HepG2 (cell line): ENCODE data around the gene FAM120AOS. TPM values are rescaled to one million over a fixed set of nuclear protein-coding genes. Genes with fewer than 3 reads are reported as not detected.
A peak's percentile ranks its signal among the peaks of the same experiment; 100 is the strongest.

Experiments
- ATAC-seq: fragments of 200-7000 bp; cut with Tn5 transposase; 3 replicates; pipeline ENCODE4 v1.9.1; 2020; ENCODE audit warnings: mild to moderate bottlenecking, moderate library complexity
- BruUV-seq: library from RNA; stranded (reverse); fragments of 400-500 nt; replicated peaks from 2 replicates; lab custom pipeline; 2021; lab: Mats Ljungman, UMichigan
- CTCF ChIA-PET: fragments of 300-600 bp; formaldehyde crosslinking; extraction: SDS; loops from one replicate; lab custom pipeline; 2021; ENCODE audit warnings: low total read pairs, inconsistent platforms, low intra/inter-chr PET ratio; lab: Yijun Ruan, JAX
- POLR2A ChIA-PET: fragments of 350-600 bp; sonication (Branson Sonifier 250); formaldehyde crosslinking; loops from one replicate; lab custom pipeline; 2020; ENCODE audit warnings: antibody characterized with exemption, inconsistent platforms; lab: Yijun Ruan, JAX
- DNase-seq: peaks from one replicate; pipeline ENCODE4 v3.0.0-alpha.2; 2015; ENCODE audit warnings: low spot score
- FAIRE-seq: peaks from 3 replicates; lab custom pipeline; 2011; peaks lifted over from hg19 to GRCh38; lab: Jason Lieb, UNC
- H2AFZ ChIP-seq: one replicate; pipeline ENCODE4 v1.6.1; 2011; ENCODE audit warnings: low read length, inconsistent platforms
- H3K27ac ChIP-seq: fragments of 300-600 bp; 3 replicates; pipeline ENCODE4 v1.8.0; 2011; ENCODE audit warnings: mixed run types, mild to moderate bottlenecking, mixed read lengths, low read length, inconsistent platforms; ENCODE audit not compliant: insufficient read depth; ENCODE audit errors: extremely low read length
- H3K27me3 ChIP-seq, 2 experiments: fragments of 200-600 bp in 1 of 2; 2 replicates in 1 of 2; 3 replicates in 1 of 2; pipeline versions ENCODE4 v1.6.0 to v1.8.0; 2011; ENCODE audit warnings: low read length in 2 of 2, mild to moderate bottlenecking in 2 of 2, moderate library complexity in 2 of 2, inconsistent platforms in 1 of 2; ENCODE audit not compliant: insufficient read depth in 2 of 2, control insufficient read depth in 1 of 2
- H3K36me3 ChIP-seq, 2 experiments: fragments of 200-600 bp in 1 of 2; replicated peaks in 1 of 2; 2 replicates in 1 of 2; 3 replicates in 1 of 2; pipeline versions ENCODE4 v1.5.1 to v1.8.0; 2011; ENCODE audit warnings: low read length in 2 of 2, inconsistent platforms in 1 of 2; ENCODE audit not compliant: insufficient read depth in 2 of 2, control insufficient read depth in 1 of 2
- H3K4me1 ChIP-seq: 2 replicates; pipeline ENCODE4 v1.5.1; 2012; ENCODE audit warnings: low read length, inconsistent platforms; ENCODE audit not compliant: insufficient read depth
- H3K4me2 ChIP-seq: 2 replicates; pipeline ENCODE4 v1.6.0; 2011; ENCODE audit warnings: low read depth, low read length, inconsistent platforms
- H3K4me3 ChIP-seq, 3 experiments: fragments of 200-600 bp in 1 of 3; sonication (generic), shearing (Covaris generic) in 1 of 3; replicated peaks in 1 of 3; 2 replicates each; pipeline ENCODE4 v1.5.1; 2011 to 2016; ENCODE audit warnings: low read length in 3 of 3, inconsistent platforms in 2 of 3, low read depth in 2 of 3, mild to moderate bottlenecking in 2 of 3, control low read depth in 1 of 3, mixed read lengths in 1 of 3; ENCODE audit not compliant: insufficient read depth in 1 of 3
- H3K79me2 ChIP-seq: one replicate; pipeline ENCODE4 v1.6.1; 2011; ENCODE audit warnings: low read length, inconsistent platforms; ENCODE audit not compliant: insufficient read depth
- H3K9ac ChIP-seq: 2 replicates; pipeline ENCODE4 v1.6.0; 2011; ENCODE audit warnings: mild to moderate bottlenecking, low read depth, low read length, inconsistent platforms; ENCODE audit not compliant: insufficient read depth
- H3K9me3 ChIP-seq: 2 replicates; pipeline ENCODE4 v1.5.1; 2012; ENCODE audit warnings: mild to moderate bottlenecking, low read length
- H4K20me1 ChIP-seq: 2 replicates; pipeline ENCODE4 v1.6.0; 2011; ENCODE audit warnings: inconsistent platforms, mild to moderate bottlenecking, low read length, moderate library complexity; ENCODE audit not compliant: insufficient read depth
- ATRX ChIP-seq: sonication (generic); formaldehyde crosslinking; IDR thresholded peaks from 2 replicates; pipeline ENCODE4 v1.4.0; 2020; ENCODE audit warnings: missing genetic modification reagents, borderline replicate concordance
- HOXA5 ChIP-seq: sonication (generic); formaldehyde crosslinking; IDR thresholded peaks from 2 replicates; pipeline ENCODE4 v1.4.0; 2020; ENCODE audit warnings: missing genetic modification reagents
- MZF1 ChIP-seq: sonication (generic); formaldehyde crosslinking; IDR thresholded peaks from 2 replicates; pipeline ENCODE4 v1.8.1; 2023; ENCODE audit warnings: mild to moderate bottlenecking, missing genetic modification reagents, borderline replicate concordance
- NR2F6 ChIP-seq, 2 experiments: IDR thresholded peaks; 2 replicates each; pipeline ENCODE4 v1.6.1; 2016; ENCODE audit warnings: antibody characterized with exemption in 1 of 2, mild to moderate bottlenecking in 1 of 2
- SATB2 ChIP-seq: sonication (generic); formaldehyde crosslinking; IDR thresholded peaks from 2 replicates; pipeline ENCODE4 v1.5.0; 2020; ENCODE audit warnings: missing genetic modification reagents
- SSRP1 ChIP-seq: IDR thresholded peaks from 2 replicates; pipeline ENCODE4 v1.6.1; 2016; ENCODE audit warnings: control low read depth
- TOE1 ChIP-seq: sonication (generic); formaldehyde crosslinking; IDR thresholded peaks from 2 replicates; pipeline ENCODE4 v1.4.0; 2020; ENCODE audit warnings: mild to moderate bottlenecking, missing genetic modification reagents
- ZMYM4 ChIP-seq: sonication (generic); formaldehyde crosslinking; IDR thresholded peaks from 2 replicates; pipeline ENCODE4 v1.8.1; 2023; ENCODE audit warnings: mild to moderate bottlenecking, missing genetic modification reagents
- ZNF207 ChIP-seq: fragments of 450-650 bp; IDR thresholded peaks from 2 replicates; pipeline ENCODE4 v1.6.1; 2016; ENCODE audit warnings: antibody characterized with exemption, borderline replicate concordance
- ZNF546 ChIP-seq: sonication (generic); formaldehyde crosslinking; conservative IDR thresholded peaks from 2 replicates; pipeline ENCODE4 v1.8.1; 2023; ENCODE audit warnings: mild to moderate bottlenecking, missing genetic modification reagents
- ZNF720 ChIP-seq: sonication (generic); formaldehyde crosslinking; IDR thresholded peaks from 2 replicates; pipeline ENCODE4 v1.4.0; 2020; ENCODE audit warnings: missing genetic modification reagents
- ZNF768 ChIP-seq: sonication (generic); formaldehyde crosslinking; IDR thresholded peaks from 2 replicates; pipeline ENCODE4 v1.4.0; 2020; ENCODE audit warnings: missing genetic modification reagents
- WGBS: methylation state at CpG from one replicate; pipeline ENCODE4 v1.1.6; 2017; ENCODE audit warnings: low lambda C conversion rate; 5-methylcytosine and 5-hydroxymethylcytosine counted together
- in situ Hi-C: cut with HindIII; loops from 2 replicates; pipeline ENCODE4 v1.10.0; 2017; ENCODE audit warnings: low pct_unique_long_range_greater_than_20kb; ENCODE audit not compliant: extremely low pct_ligation_motif_present
- intact Hi-C: fragments of 100-400 bp; cut with micrococcal nuclease; formaldehyde crosslinking; loops from one replicate; pipeline ENCODE4 v1.10.0; 2022; ENCODE audit not compliant: unreplicated experiment
- polyA plus RNA-seq, 8 experiments: library from polyadenylated mRNA; depleted of rRNA in 3 of 8; stranded (reverse) in 7 of 8; unstranded in 1 of 8; fragments of >200 nt; fragmentation: Illumina TruSeq in 4 of 8; extraction: Trizol in 4 of 8; gene quantifications; 2 replicates each; pipeline versions ENCODE4 v1.2.1 to v1.2.3, GENCODE V29; 2011 to 2016; ENCODE audit warnings: low read depth in 4 of 8, missing spikeins in 1 of 8, mixed read lengths in 1 of 8; ENCODE audit not compliant: insufficient read depth in 1 of 8
- total RNA-seq, 5 experiments: library from RNA; depleted of rRNA; stranded (reverse); fragments of >200 nt; fragmentation: Illumina TruSeq; extraction: Trizol; gene quantifications; 2 replicates each; pipeline ENCODE4 v1.2.3, GENCODE V29; 2016; ENCODE audit warnings: low read depth in 1 of 5
- TF ChIP-seq, protein P1 (sequence below): sonication (generic); formaldehyde crosslinking; IDR thresholded peaks from 2 replicates; pipeline ENCODE4 v1.8.0; 2023; ENCODE audit warnings: mild to moderate bottlenecking, missing genetic modification reagents
- TF ChIP-seq, protein P2 (sequence below): sonication (generic); formaldehyde crosslinking; IDR thresholded peaks from 2 replicates; pipeline ENCODE4 v1.5.1; 2020; ENCODE audit warnings: missing genetic modification reagents, mild to moderate bottlenecking, borderline replicate concordance

Gene FAM120AOS
- total and polyA plus RNA-seq, 2 of the 13 experiments (the other 11 are each of a cell fraction or from before 2014, with no cell fraction given), result 28.2 to 34.6 TPM

DNA sequence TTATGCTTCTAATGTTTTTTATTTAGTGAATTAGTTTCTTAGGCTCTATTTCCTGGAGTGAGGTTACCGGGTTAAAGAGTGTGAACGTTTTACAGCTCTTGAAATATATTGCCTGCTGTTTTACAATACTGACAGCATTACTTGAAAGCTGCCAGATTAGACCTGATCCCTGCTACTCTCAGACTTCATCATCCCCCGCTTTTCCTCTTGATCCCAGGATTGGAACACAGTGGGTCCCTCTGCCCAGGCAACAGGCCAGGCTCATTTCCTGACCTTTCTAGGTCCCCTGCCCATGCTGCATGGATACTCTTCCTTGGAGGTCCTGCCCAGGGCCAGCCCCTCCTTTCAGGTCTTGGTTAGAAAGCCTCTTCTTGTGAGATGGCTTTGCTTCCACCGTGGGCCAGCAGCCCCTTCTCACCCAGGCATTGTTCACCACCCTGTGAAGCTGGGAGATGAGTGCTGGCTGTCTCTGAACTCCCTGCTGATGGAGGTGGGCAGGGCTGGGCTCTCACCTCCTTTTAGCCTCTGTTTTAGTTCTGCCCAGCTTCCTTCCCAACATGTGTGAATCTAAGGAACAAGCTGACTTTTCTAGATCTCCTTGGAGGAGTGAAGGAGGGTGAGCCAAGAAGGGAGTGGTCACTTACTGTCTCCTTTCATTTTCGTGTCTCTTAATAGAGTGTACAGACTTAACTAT, 15.5 kb upstream of the FAM120AOS start:
- Histone ChIP-seq H3K27ac (no peak overlapping the region), H3K9ac (no peak overlapping the region), H2AFZ (no peak overlapping the region), H3K36me3 (peaks cover 2 to 6% of the 10 kb centered on the region in 2 experiments; a peak in 4 of 5 replicates), H3K79me2 (peaks cover 87% of the 10 kb centered on the region), H4K20me1 (peaks cover 16% of the 10 kb centered on the region), H3K4me1 (peaks cover 74% of the 10 kb centered on the region), H3K9me3 (no peaks in the 10 kb centered on the region), H3K4me3 (no peak overlapping the region), H3K4me2 (no peak overlapping the region), H3K27me3 (no peaks in the 10 kb centered on the region)
- TF ChIP-seq ZNF768 (CRISPR knock-in tag), result peak; percentile 35; the same call in 1 of the 2 replicates
- TF ChIP-seq ZMYM4 (CRISPR knock-in tag), result no peak
- TF ChIP-seq SATB2 (CRISPR knock-in tag), result no peak
- no peak for TF ChIP-seq NR2F6 (IDR thresholded peaks at IDR 0.05)
- TF ChIP-seq NR2F6 (CRISPR knock-in tag; IDR thresholded peaks at IDR 0.05), result no peak
- TF ChIP-seq ZNF546 (CRISPR knock-in tag), result no peak
- TF ChIP-seq HOXA5 (CRISPR knock-in tag), result no peak
- TF ChIP-seq, protein P1, sequence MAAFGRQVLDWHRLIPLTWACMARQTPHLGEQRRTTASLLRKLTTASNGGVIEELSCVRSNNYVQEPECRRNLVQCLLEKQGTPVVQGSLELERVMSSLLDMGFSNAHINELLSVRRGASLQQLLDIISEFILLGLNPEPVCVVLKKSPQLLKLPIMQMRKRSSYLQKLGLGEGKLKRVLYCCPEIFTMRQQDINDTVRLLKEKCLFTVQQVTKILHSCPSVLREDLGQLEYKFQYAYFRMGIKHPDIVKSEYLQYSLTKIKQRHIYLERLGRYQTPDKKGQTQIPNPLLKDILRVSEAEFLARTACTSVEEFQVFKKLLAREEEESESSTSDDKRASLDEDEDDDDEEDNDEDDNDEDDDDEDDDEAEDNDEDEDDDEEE (CRISPR knock-in tag), result no peak
- FAIRE-seq, result no peak
- no peak for DNase-seq
- WGBS, result 85% methylated on average over 5 of the region's 5 CpGs
- in situ Hi-C loops, result no loop called here
- BruUV-seq, result no TSS peak
- POLR2A ChIA-PET, result no interaction called here
- CTCF ChIA-PET, result no interaction called here
- intact Hi-C loops, result no loop called here
- no peak for ATAC-seq

DNA sequence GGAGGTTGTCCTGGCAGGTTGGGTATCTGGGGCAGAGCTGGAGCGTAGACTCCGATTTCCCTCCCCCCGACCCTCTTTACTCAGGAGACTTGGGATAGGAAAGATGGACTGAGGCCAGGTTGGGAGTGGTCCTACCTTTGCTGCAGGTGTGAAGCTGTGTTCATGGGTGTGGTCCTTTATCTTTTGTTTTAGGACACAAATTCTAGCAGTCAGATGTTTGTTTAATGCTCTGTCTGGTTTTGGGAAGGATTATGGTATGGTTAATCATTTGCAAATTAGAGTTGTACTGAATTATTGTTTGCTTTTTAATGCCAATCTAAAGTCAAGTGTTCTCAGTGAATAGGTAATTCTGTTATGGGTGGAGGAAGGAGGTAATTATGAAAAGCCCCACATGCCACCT, 14.1 kb upstream of the FAM120AOS start:
- H3K27ac ChIP-seq, result peak overlapping the region; percentile 25
- H3K36me3 ChIP-seq, result peaks cover 1 to 5% of the 10 kb centered on the region in 2 experiments; a peak in 2 of 5 replicates
- no TSS peak for BruUV-seq
- ChIA-PET CTCF (no interaction called here), POLR2A (no interaction called here)
- peaks cover 16% of the 10 kb centered on the region for H4K20me1 ChIP-seq
- intact Hi-C loops (no loop called here), in situ Hi-C loops (no loop called here)
- peaks cover 88% of the 10 kb centered on the region for H3K4me1 ChIP-seq
- H3K79me2 ChIP-seq, result peaks cover 96% of the 10 kb centered on the region
- no peaks in the 10 kb centered on the region for H3K27me3 ChIP-seq
- peak overlapping the region; percentile 44 for H3K4me2 ChIP-seq
- H3K9ac ChIP-seq, result no peak overlapping the region; the same call in 1 of the 2 replicates
- H2AFZ ChIP-seq, result no peak overlapping the region
- ATAC-seq (no peak), FAIRE-seq (no peak), DNase-seq (no peak)
- H3K4me3 ChIP-seq, result no peak overlapping the region
- 95% methylated on average over 3 of the region's 3 CpGs for WGBS
- TF ChIP-seq, protein P2, sequence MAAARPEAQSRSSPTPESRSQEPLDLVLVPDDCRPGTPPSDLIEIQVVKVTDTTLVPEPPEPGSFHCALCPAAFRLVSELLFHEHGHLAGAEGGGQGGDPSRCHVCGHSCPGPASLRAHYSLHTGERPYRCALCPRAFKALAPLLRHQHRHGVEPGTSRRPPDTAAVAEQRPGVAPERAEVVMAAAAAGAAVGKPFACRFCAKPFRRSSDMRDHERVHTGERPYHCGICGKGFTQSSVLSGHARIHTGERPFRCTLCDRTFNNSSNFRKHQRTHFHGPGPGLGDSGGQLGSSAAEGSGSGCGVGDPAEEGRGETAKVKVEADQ (CRISPR knock-in tag), result no peak
- TF ChIP-seq ZNF207, result no peak
- no peak for TF ChIP-seq ZNF720 (CRISPR knock-in tag)
- TF ChIP-seq MZF1 (CRISPR knock-in tag), result no peak
- no peak for TF ChIP-seq ATRX
- TF ChIP-seq SSRP1 (CRISPR knock-in tag), result no peak
- TF ChIP-seq TOE1, result no peak
- TF ChIP-seq, all 625 proteins: peak for 0
- no peaks in the 10 kb centered on the region for H3K9me3 ChIP-seq
